HEK293T (cell line): ENCODE results near the gene MEI1.

Experiments used
- CTBP1 ChIP-seq: fragments of 450-650 bp; IDR thresholded peaks from 2 replicates; pipeline ENCODE4 v1.6.1; 2016; ENCODE audit warnings: borderline replicate concordance
- FOXA1 ChIP-seq: fragments of 450-650 bp; IDR thresholded peaks from 2 replicates; pipeline ENCODE4 v1.6.1; 2016; ENCODE audit warnings: mild to moderate bottlenecking
- FOXK2 ChIP-seq: fragments of 450-650 bp; IDR thresholded peaks from 2 replicates; pipeline ENCODE4 v1.6.1; 2016; ENCODE audit warnings: mild to moderate bottlenecking
- FOXM1 ChIP-seq: fragments of 450-650 bp; IDR thresholded peaks from 2 replicates; pipeline ENCODE4 v1.6.1; 2017; ENCODE audit warnings: mild to moderate bottlenecking, borderline replicate concordance
- HDGF ChIP-seq: fragments of 450-650 bp; IDR thresholded peaks from 2 replicates; pipeline ENCODE4 v1.6.1; 2017; ENCODE audit warnings: antibody characterized with exemption, borderline replicate concordance
- L3MBTL2 ChIP-seq: fragments of 450-650 bp; conservative IDR thresholded peaks from 2 replicates; pipeline ENCODE4 v1.6.1; 2016; ENCODE audit warnings: mild to moderate bottlenecking
- SP1 ChIP-seq: fragments of 450-650 bp; IDR thresholded peaks from 2 replicates; pipeline ENCODE4 v1.6.1; 2017

DNA sequence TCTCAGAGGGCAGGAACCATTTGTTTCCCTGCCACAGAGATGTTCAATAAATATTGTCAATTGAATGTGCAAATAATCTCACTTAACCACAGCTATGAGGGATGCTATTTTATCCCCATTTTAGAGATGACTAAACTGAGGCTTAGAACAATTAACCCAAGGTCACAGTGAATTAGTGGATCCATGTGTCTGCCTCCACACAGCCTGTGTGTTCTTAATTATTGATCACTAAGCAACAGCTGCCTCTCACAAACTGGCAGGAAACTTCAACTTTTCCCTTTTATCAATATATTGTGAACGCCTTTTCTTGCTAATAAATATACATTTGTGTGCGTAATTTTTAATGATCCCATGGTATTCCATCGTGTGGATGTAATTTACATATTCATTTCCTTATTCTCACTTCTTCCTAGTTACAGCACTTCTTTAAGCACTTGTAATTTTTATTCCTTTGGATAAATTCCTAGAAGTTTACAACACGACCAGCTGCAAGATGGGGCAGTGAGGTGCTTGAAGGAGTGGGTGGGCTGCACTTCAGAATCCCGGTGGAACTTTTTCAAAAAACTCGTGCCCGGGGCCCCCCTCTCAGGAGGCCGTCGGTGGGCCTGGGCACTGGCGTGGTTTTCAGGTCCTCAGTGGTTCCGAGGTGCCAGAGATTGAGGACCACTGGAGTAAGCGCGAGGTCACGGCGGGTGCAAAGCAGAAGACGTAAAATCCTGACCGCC lies 132.7 kb downstream of the MEI1 start:
- TF ChIP-seq FOXA1 (no peak), CTBP1 (no peak), FOXM1 (no peak), SP1 (no peak), FOXK2 (no peak), HDGF (no peak), L3MBTL2 (no peak; the same call in 1 of the 2 replicates)
